GM12865 (cell line): ENCODE results near the gene ACVRL1.

ENCODE experiments used
- DNase-seq: peaks from one replicate; pipeline ENCODE4 v3.0.0; 2010; ENCODE audit warnings: low read depth
- H3K4me3 ChIP-seq: 2 replicates; pipeline ENCODE4 v1.5.1; 2011; ENCODE audit warnings: mild to moderate bottlenecking, low read depth, low read length, control low read depth
- TF ChIP-seq, protein P1 (sequence below): IDR thresholded peaks from 2 replicates; pipeline ENCODE4 v1.5.1; 2011; ENCODE audit warnings: low read length, control low read depth, low read depth, inconsistent platforms; ENCODE audit not compliant: insufficient read depth; ENCODE audit errors: missing control alignments

The ACVRL1 gene

DNA sequence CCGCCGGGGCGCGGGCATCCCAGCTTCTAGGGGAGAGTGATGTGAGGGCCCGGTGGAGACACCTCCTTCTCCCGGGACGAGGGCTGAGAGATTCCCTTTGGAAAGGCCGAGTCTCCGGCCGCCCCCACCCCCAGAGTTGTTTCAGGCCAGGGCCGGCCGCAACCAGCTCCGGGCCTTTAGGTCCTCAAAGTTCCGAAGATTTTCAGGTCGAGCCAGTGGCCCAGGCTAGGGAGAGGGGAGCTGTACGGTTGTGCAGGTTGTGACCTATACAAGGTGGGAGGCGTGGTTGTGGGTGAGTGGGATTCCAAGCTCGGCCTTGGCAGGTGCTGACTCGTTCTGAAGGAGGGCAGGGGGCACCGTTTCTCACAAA, 37.8 kb upstream of the ACVRL1 start:
- H3K4me3 ChIP-seq: no peak overlapping the region
- DNase-seq: no peak
- TF ChIP-seq, protein P1, sequence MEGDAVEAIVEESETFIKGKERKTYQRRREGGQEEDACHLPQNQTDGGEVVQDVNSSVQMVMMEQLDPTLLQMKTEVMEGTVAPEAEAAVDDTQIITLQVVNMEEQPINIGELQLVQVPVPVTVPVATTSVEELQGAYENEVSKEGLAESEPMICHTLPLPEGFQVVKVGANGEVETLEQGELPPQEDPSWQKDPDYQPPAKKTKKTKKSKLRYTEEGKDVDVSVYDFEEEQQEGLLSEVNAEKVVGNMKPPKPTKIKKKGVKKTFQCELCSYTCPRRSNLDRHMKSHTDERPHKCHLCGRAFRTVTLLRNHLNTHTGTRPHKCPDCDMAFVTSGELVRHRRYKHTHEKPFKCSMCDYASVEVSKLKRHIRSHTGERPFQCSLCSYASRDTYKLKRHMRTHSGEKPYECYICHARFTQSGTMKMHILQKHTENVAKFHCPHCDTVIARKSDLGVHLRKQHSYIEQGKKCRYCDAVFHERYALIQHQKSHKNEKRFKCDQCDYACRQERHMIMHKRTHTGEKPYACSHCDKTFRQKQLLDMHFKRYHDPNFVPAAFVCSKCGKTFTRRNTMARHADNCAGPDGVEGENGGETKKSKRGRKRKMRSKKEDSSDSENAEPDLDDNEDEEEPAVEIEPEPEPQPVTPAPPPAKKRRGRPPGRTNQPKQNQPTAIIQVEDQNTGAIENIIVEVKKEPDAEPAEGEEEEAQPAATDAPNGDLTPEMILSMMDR: no peak

DNA sequence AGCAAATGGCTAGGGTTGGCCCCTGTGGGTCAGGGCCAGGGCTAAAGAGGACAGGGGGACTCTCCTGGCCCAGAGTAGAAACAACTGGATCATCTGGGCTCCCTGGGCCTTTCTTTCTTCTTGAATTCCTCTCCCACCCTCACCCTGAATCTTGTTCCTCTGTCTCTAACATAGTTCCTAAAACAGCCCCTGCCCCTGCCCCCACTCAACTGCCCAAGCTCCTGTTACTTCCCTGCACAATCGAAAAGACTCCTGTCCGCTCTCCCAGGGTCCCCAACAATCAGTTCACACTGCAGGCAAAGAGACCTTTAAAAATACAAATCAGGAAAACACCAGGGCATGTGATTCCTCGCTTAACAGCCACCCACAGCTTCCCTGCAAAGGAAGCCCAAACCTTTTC, 37.4 kb upstream of the ACVRL1 start:
- DNase-seq: no peak
- TF ChIP-seq, protein P1: no peak
- H3K4me3 ChIP-seq: no peak overlapping the region

DNA sequence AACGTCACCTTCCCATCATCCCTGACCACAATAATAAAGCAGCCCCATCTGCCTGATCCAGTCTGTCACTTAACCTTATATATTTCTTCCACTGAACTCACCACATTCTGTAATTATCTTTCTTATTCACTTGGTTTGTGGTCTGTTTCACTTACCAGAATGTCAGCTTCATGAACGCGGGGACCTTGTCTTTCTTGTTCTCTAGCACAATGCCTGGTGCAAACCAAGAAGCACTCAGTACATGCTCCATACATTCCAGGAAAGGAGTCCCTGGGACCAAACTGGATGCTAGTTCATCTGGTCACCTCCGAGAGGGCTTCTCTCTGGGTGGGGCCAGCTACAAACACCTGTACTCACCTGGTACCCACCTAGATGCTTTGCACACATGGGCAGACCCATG, 36.8 kb upstream of the ACVRL1 start:
- DNase-seq: no peak
- TF ChIP-seq, protein P1: no peak
- H3K4me3 ChIP-seq: no peak overlapping the region

DNA sequence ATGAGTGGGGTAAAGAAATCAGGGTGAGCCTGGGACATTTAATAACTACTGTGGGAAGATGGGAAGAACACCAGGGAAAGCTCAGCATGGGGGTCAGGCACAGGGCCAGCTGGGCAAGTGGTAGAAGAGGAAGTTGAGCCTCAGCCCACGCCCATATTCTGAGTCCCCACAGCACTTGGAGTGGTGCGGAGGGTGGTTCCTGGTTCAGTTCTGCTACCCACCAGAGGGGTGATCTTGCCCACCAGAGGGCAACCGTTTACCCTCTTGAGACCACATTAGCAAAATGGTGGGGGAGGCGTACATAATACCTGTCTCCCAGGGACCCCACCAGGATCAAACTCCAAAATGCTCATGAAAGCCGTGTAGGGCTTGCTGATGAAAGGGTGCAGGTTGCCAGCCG, 36.2 kb upstream of the ACVRL1 start:
- DNase-seq: no peak
- H3K4me3 ChIP-seq: no peak overlapping the region
- TF ChIP-seq, protein P1: no peak

DNA sequence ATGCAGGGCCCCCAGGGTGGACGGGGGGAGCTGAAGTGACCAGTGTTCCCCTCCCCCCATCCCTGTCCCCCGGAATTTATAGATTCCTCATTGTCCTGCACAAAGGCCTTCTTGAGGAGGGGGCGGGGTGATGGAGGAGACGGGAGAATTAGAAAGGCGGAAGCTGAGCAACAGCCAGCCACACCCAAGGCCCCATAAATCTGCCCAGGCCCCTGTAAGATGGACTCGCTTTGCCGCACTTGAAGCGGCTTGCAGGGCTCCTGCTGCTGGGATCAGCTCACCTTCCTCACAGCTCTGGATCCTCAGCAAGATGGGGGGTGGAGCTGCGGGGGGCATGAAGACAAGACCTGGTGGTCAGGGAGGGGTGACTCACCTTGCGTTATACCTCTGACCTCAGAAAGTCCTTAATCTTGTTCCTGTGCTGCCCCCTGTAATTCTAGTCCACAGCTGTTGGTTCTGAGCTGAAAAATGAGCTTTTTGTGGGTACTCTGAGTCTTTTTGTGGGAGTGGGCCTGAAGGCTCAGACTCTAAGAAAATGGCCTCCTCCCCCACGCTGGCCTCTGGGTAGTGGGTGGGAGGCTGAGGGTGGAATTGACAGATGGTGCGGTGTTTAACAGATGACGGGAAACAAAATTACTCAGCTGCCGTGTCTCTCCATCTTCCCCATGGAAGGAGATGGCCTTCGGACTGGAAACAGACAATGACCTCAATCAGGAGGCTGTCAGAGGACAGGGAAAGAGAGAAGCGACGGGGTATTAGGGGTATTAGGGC, 35.2 kb upstream of the ACVRL1 start:
- no peak overlapping the region for H3K4me3 ChIP-seq
- TF ChIP-seq, protein P1: no peak
- DNase-seq: no peak

DNA sequence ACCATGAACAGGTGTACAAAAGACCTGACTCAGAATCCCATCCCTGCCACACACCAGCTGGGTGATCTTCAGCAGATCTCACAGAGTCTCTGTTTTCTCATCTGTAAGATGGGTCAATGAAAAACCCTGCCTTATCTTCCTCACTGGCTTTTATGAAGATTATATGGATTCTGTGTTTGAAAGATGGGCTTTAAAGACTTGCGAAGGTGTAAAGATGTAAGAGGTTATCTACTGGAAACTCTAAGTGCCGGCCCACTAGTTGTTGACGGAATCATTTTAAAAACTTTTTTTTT, 34.7 kb upstream of the ACVRL1 start:
- no peak overlapping the region for H3K4me3 ChIP-seq
- no peak for DNase-seq
- TF ChIP-seq, protein P1: no peak

DNA sequence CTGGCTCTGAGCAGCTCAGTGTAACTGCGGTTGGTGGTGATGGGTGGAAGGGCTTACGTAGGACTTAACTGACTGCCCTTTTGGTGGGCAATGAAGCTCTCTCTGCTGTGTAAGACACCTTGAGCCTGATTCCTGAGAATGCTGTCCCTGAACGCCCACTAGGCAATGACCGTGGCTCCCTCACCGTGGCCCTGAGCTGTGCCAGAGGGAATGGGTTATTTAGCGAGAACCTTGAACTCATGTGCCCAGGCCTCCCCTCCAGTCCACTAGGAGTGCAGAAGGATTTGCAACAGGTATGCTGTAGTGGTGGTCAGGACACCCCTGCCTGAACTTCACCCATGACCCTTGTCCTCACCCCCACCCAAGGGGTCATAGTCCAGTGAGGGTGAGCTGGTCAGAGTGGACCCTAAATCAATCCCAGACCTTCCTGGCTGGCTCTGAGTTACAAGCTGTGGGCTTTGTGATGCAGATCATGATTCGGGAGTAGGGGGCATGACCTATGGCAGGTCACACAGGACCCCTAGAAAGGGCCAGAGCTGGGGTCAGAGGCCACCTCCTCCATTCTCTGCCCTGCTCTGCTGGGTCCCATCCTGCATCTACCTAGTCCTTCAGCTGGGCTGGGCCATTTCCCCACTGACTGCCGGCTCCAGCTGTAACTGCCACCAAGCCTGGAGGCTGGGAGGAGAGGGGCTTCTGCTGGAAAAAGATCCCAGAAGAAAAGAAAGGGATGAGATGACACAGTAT, 33.9 kb upstream of the ACVRL1 start:
- H3K4me3 ChIP-seq: no peak overlapping the region
- no peak for DNase-seq
- TF ChIP-seq, protein P1: no peak
